ENCODE results near the gene LLPH. TPM values are rescaled to one million over a fixed set of nuclear protein-coding genes. Genes with fewer than 3 reads are reported as not detected.

LLPH gene
- total RNA-seq, 1 experiment from 2014 or later = 5.6 TPM

DNA sequence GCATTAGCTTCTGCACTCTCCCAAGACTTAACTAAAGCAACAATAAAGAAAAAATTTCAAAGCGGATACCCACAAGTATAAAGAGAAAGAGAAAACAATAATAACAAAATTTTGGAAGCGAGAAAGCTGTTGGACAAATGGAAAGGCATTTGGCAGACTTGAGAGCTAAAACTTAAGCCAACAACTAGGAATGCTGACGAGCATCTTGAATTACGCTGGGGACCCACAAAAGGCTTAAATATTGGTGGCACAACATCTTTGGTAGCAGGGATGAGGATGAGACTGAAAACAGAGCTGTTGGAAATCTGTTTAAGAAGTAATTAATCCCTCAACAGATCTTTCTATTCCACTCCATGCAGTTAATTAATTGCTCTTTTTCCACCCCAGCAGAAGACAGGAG lies 49.8 kb downstream of the LLPH start:
- Histone ChIP-seq H3K9me2 (replicated peaks; ENCODE audit: insufficient read depth, low read length) (no peaks in the 10 kb centered on the region), H3K27me3 (ENCODE audit: low read length) (no peaks in the 10 kb centered on the region), H3K36me3 (ENCODE audit: insufficient read depth, low read length) (no peaks in the 10 kb centered on the region), H3K4me3 (ENCODE audit: low read length) (no peak overlapping the region), H3K9ac (ENCODE audit: low read length) (no peak overlapping the region), H3K4me2 (ENCODE audit: low read depth, low read length, poor library complexity, severe bottlenecking) (no peak overlapping the region), H3K9me3 (ENCODE audit: low read length) (no peaks in the 10 kb centered on the region), H3K4me1 (ENCODE audit: low read length) (no peaks in the 10 kb centered on the region), H2AFZ (ENCODE audit: low read length) (no peak overlapping the region), H3K27ac (ENCODE audit: low read length) (no peak overlapping the region), H3K79me2 (ENCODE audit: low read length) (no peaks in the 10 kb centered on the region), H4K20me1 (ENCODE audit: insufficient read depth, low read depth, low read length) (no peaks in the 10 kb centered on the region)
- DNase-seq = no peak

DNA sequence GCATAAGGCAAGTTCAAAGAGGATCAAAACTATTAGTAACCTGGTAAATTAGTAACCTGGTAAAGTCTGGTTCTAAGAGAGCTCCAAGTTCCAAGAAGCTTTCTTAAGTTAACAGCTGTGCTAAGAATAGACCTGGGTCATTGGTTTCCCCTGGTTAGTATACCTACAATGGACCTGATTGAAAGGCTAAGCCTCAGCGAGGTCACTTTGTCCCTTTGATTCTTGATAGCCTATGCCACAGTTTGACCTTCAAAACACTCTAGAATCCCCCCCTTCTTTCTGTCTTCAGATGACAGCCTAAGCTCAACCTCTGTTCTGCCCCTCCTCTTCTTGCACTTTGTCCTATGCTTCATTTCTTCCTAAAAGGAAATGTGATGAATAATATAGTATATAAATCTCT lies 53.0 kb downstream of the LLPH start:
- no peaks in the 10 kb centered on the region for H3K4me1 ChIP-seq (ENCODE audit: low read length)
- H3K4me2 ChIP-seq (ENCODE audit: low read depth, low read length, poor library complexity, severe bottlenecking) = no peak overlapping the region
- H3K27ac ChIP-seq (ENCODE audit: low read length) = no peak overlapping the region
- no peaks in the 10 kb centered on the region for H3K9me2 ChIP-seq (replicated peaks; ENCODE audit: insufficient read depth, low read length)
- H4K20me1 ChIP-seq (ENCODE audit: insufficient read depth, low read depth, low read length) = no peaks in the 10 kb centered on the region
- no peaks in the 10 kb centered on the region for H3K79me2 ChIP-seq (ENCODE audit: low read length)
- no peak for DNase-seq
- H3K9ac ChIP-seq (ENCODE audit: low read length) = no peak overlapping the region
- no peaks in the 10 kb centered on the region for H3K36me3 ChIP-seq (ENCODE audit: insufficient read depth, low read length)
- H3K4me3 ChIP-seq (ENCODE audit: low read length) = no peak overlapping the region
- no peak overlapping the region for H2AFZ ChIP-seq (ENCODE audit: low read length)
- H3K27me3 ChIP-seq (ENCODE audit: low read length) = no peaks in the 10 kb centered on the region
- no peaks in the 10 kb centered on the region for H3K9me3 ChIP-seq (ENCODE audit: low read length)

DNA sequence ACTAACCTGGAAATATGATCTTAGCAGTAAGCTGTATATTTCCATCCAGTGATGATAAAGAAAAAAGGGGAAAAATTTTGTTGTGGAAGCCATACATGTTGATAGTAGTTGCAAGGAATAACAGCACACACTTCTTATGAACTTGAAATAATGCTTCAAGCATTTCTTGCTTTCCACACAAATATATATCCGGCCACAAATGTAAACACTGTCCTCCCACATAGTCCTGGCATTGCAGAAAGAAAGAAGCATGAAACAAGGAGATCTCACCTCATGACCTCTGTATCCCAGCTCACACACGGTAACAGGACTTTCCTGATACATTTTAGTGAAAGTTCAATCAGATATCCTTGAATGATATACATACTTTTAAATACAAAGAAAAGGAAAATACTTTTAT lies 56.0 kb downstream of the LLPH start:
- Histone ChIP-seq H3K4me1 (ENCODE audit: low read length) (no peaks in the 10 kb centered on the region), H3K9ac (ENCODE audit: low read length) (no peak overlapping the region), H3K36me3 (ENCODE audit: insufficient read depth, low read length) (no peaks in the 10 kb centered on the region), H3K27me3 (ENCODE audit: low read length) (no peaks in the 10 kb centered on the region), H3K9me3 (ENCODE audit: low read length) (no peaks in the 10 kb centered on the region), H4K20me1 (ENCODE audit: insufficient read depth, low read depth, low read length) (no peaks in the 10 kb centered on the region), H3K4me2 (ENCODE audit: low read depth, low read length, poor library complexity, severe bottlenecking) (no peak overlapping the region), H2AFZ (ENCODE audit: low read length) (no peak overlapping the region), H3K9me2 (replicated peaks; ENCODE audit: insufficient read depth, low read length) (no peaks in the 10 kb centered on the region), H3K79me2 (ENCODE audit: low read length) (no peaks in the 10 kb centered on the region), H3K4me3 (ENCODE audit: low read length) (no peak overlapping the region), H3K27ac (ENCODE audit: low read length) (no peak overlapping the region)
- DNase-seq = no peak

DNA sequence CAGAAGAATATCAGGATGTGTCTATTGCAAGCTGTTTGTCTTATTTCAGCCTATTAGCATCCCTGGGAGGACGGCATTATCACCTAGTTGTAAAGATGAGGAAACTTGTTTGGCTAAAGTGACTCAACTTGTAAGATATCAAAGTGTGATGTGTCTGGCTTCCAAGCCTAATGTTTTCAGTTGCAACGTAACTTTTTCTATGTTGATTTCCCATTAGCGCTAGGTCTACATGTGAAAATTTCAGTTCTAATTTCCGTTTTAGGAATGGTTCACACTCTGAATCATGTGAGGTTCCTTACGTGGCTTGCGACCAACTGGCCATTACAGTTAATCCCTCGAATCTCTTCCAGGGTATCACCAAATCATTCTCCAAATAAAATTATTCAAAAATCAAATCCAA lies 58.0 kb downstream of the LLPH start:
- no peak overlapping the region for H2AFZ ChIP-seq (ENCODE audit: low read length)
- H3K9ac ChIP-seq (ENCODE audit: low read length) = no peak overlapping the region
- H3K79me2 ChIP-seq (ENCODE audit: low read length) = no peaks in the 10 kb centered on the region
- no peaks in the 10 kb centered on the region for H3K9me3 ChIP-seq (ENCODE audit: low read length)
- DNase-seq = no peak
- H3K4me3 ChIP-seq (ENCODE audit: low read length) = no peak overlapping the region
- no peak overlapping the region for H3K27ac ChIP-seq (ENCODE audit: low read length)
- H4K20me1 ChIP-seq (ENCODE audit: insufficient read depth, low read depth, low read length) = no peaks in the 10 kb centered on the region
- no peak overlapping the region for H3K4me2 ChIP-seq (ENCODE audit: low read depth, low read length, poor library complexity, severe bottlenecking)
- H3K9me2 ChIP-seq (replicated peaks; ENCODE audit: insufficient read depth, low read length) = no peaks in the 10 kb centered on the region
- no peaks in the 10 kb centered on the region for H3K36me3 ChIP-seq (ENCODE audit: insufficient read depth, low read length)
- no peaks in the 10 kb centered on the region for H3K4me1 ChIP-seq (ENCODE audit: low read length)
- no peaks in the 10 kb centered on the region for H3K27me3 ChIP-seq (ENCODE audit: low read length)

DNA sequence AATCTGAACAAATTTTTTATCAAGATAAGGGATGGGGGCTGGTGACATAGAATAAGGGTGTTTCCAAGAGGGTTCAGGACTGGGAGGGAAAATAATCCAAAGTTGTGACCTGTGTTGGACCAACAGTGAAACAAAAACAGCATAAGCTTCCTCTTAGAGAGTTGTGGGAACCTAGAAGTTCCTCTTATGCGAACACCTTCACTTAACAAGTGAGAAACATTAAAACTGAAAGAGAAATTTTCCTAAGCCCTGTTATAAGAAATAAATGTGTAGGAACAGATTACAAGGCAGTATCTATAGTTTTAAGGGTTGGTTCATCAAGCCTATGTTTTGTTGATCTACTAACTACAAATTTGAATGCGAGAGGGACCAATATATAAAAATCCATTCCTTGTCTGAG lies 58.4 kb downstream of the LLPH start:
- H3K27ac ChIP-seq (ENCODE audit: low read length) = no peak overlapping the region
- H4K20me1 ChIP-seq (ENCODE audit: insufficient read depth, low read depth, low read length) = no peaks in the 10 kb centered on the region
- H3K79me2 ChIP-seq (ENCODE audit: low read length) = no peaks in the 10 kb centered on the region
- no peaks in the 10 kb centered on the region for H3K27me3 ChIP-seq (ENCODE audit: low read length)
- DNase-seq = no peak
- H3K4me3 ChIP-seq (ENCODE audit: low read length) = no peak overlapping the region
- no peaks in the 10 kb centered on the region for H3K9me2 ChIP-seq (replicated peaks; ENCODE audit: insufficient read depth, low read length)
- H2AFZ ChIP-seq (ENCODE audit: low read length) = no peak overlapping the region
- no peaks in the 10 kb centered on the region for H3K9me3 ChIP-seq (ENCODE audit: low read length)
- no peak overlapping the region for H3K9ac ChIP-seq (ENCODE audit: low read length)
- H3K4me2 ChIP-seq (ENCODE audit: low read depth, low read length, poor library complexity, severe bottlenecking) = no peak overlapping the region
- H3K4me1 ChIP-seq (ENCODE audit: low read length) = no peaks in the 10 kb centered on the region
- no peaks in the 10 kb centered on the region for H3K36me3 ChIP-seq (ENCODE audit: insufficient read depth, low read length)

DNA sequence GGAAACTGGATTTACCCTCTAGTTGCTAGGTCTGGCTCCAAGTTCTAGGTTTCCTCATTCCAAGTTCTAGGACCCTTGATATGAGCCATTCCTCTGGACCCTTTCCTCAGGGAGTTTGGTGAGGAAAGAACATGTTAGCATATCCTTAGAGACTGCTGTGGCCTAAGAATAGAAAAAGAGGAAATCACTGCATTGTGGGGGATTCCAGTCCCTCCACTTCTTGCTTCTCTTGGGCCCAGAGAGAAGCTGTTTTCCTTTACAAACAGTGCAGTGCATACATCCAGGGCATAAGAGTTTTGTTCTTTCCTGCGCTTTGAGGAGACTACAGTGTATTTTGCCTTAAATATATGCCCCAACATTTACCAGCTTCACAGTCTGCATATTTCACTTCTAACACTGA lies 59.0 kb downstream of the LLPH start:
- H3K36me3 ChIP-seq (ENCODE audit: insufficient read depth, low read length) = no peaks in the 10 kb centered on the region
- H3K9me3 ChIP-seq (ENCODE audit: low read length) = no peaks in the 10 kb centered on the region
- no peaks in the 10 kb centered on the region for H3K27me3 ChIP-seq (ENCODE audit: low read length)
- no peak overlapping the region for H3K4me3 ChIP-seq (ENCODE audit: low read length)
- H3K4me1 ChIP-seq (ENCODE audit: low read length) = no peaks in the 10 kb centered on the region
- no peaks in the 10 kb centered on the region for H4K20me1 ChIP-seq (ENCODE audit: insufficient read depth, low read depth, low read length)
- no peak overlapping the region for H3K9ac ChIP-seq (ENCODE audit: low read length)
- no peak overlapping the region for H2AFZ ChIP-seq (ENCODE audit: low read length)
- H3K4me2 ChIP-seq (ENCODE audit: low read depth, low read length, poor library complexity, severe bottlenecking) = no peak overlapping the region
- H3K27ac ChIP-seq (ENCODE audit: low read length) = no peak overlapping the region
- no peaks in the 10 kb centered on the region for H3K9me2 ChIP-seq (replicated peaks; ENCODE audit: insufficient read depth, low read length)
- DNase-seq = no peak
- H3K79me2 ChIP-seq (ENCODE audit: low read length) = no peaks in the 10 kb centered on the region

DNA sequence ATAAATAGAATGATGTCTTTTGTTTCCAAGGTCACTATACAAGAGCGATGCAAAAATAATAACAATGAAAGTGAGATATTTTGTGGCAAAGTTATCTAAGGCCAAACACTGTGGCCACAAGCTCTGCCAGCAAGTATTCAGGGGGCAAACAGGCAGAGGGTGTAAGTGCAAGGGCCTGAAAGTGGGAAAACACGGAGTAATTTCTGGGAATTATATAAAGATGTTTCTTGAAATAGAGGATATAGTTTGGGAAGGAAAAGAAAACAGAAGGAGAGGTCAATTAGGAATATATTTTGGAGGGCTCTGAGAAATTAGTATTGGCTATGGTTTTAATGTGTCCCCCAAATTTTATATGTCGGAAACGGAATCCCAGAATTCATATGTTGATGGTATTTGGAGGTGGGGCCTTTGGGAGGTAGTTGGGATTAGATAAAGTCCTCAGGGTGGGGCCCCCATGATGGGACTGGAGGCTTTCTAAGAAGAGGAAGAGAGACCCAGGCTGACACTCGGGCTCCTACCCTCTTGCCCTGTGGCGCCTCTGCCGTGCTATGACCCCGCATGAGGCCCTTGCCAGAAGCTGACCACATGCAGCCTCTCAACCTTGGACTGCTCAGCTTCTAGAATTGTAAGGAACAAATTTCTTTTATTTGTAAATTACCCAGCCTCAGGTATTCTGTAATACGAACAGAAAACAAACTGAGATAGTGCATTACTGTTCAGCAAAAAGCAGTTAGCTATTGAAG lies 60.0 kb downstream of the LLPH start:
- Histone ChIP-seq H3K36me3 (ENCODE audit: insufficient read depth, low read length) (no peaks in the 10 kb centered on the region), H3K4me3 (ENCODE audit: low read length) (no peak overlapping the region), H3K79me2 (ENCODE audit: low read length) (no peaks in the 10 kb centered on the region), H3K27ac (ENCODE audit: low read length) (no peak overlapping the region), H3K27me3 (ENCODE audit: low read length) (no peaks in the 10 kb centered on the region), H3K4me1 (ENCODE audit: low read length) (no peaks in the 10 kb centered on the region), H2AFZ (ENCODE audit: low read length) (no peak overlapping the region), H4K20me1 (ENCODE audit: insufficient read depth, low read depth, low read length) (no peaks in the 10 kb centered on the region), H3K9me3 (ENCODE audit: low read length) (no peaks in the 10 kb centered on the region), H3K4me2 (ENCODE audit: low read depth, low read length, poor library complexity, severe bottlenecking) (no peak overlapping the region), H3K9ac (ENCODE audit: low read length) (no peak overlapping the region), H3K9me2 (replicated peaks; ENCODE audit: insufficient read depth, low read length) (no peaks in the 10 kb centered on the region)
- no peak for DNase-seq

DNA sequence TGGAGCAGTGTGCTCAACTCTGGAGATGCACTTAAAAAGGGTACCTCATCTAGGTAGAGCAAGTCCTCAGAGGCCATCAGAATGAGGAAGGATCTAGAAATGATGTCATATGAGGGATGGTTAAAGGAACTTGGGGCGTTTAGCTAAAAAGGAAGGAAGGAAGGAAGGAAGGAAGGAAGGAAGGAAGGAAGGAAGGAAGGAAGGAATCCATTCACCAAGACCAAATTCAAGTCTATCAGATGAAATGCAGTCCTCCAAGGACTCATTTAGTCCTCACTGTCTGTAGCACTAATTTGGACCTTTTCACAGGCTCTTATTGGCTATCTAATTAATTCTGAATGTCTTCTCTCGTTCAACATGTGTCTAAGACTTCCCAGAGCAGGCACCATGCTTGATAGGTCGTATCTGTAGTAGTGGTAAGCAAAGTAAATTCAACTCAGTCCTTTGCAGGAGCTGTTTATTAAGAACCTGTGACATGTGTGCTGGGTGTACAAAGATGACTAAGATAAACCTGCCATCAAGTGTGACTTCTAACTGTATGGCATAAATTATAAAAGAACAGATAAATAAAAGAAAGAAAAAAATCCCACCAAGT lies 63.5 kb downstream of the LLPH start:
- Histone ChIP-seq H3K4me1 (ENCODE audit: low read length) (no peaks in the 10 kb centered on the region), H2AFZ (ENCODE audit: low read length) (no peak overlapping the region), H3K27ac (ENCODE audit: low read length) (no peak overlapping the region), H3K4me3 (ENCODE audit: low read length) (no peak overlapping the region), H3K27me3 (ENCODE audit: low read length) (no peaks in the 10 kb centered on the region), H3K9me3 (ENCODE audit: low read length) (no peaks in the 10 kb centered on the region), H3K4me2 (ENCODE audit: low read depth, low read length, poor library complexity, severe bottlenecking) (no peak overlapping the region), H4K20me1 (ENCODE audit: insufficient read depth, low read depth, low read length) (no peaks in the 10 kb centered on the region), H3K79me2 (ENCODE audit: low read length) (no peaks in the 10 kb centered on the region), H3K9me2 (replicated peaks; ENCODE audit: insufficient read depth, low read length) (no peaks in the 10 kb centered on the region), H3K9ac (ENCODE audit: low read length) (no peak overlapping the region), H3K36me3 (ENCODE audit: insufficient read depth, low read length) (no peaks in the 10 kb centered on the region)
- DNase-seq = no peak

Data from Karpas-422 (cell line).